Esophagus squamous epithelium (tissue), 4 donors: Measurements from ENCODE around the gene TREX2.

Source experiments
- POLR2A ChIP-seq, 4 donors: fragments of 450-650 bp; IDR thresholded peaks; one replicate each; pipeline ENCODE4 v1.6.1; 2017; ENCODE audit warnings: antibody characterized with exemption in 4 of 4, mild to moderate bottlenecking in 4 of 4, moderate library complexity in 3 of 4
- TF ChIP-seq, protein P1 (sequence below), 6 experiments: fragments of 450-650 bp in 4 of 6; fragments of 200-600 bp in 2 of 6; sonication (generic) in 2 of 6; IDR thresholded peaks; one replicate each; pipeline ENCODE4 v1.5.1; 2016 to 2019; ENCODE audit warnings: antibody characterized with exemption in 6 of 6, mild to moderate bottlenecking in 4 of 6, moderate library complexity in 4 of 6

DNA sequence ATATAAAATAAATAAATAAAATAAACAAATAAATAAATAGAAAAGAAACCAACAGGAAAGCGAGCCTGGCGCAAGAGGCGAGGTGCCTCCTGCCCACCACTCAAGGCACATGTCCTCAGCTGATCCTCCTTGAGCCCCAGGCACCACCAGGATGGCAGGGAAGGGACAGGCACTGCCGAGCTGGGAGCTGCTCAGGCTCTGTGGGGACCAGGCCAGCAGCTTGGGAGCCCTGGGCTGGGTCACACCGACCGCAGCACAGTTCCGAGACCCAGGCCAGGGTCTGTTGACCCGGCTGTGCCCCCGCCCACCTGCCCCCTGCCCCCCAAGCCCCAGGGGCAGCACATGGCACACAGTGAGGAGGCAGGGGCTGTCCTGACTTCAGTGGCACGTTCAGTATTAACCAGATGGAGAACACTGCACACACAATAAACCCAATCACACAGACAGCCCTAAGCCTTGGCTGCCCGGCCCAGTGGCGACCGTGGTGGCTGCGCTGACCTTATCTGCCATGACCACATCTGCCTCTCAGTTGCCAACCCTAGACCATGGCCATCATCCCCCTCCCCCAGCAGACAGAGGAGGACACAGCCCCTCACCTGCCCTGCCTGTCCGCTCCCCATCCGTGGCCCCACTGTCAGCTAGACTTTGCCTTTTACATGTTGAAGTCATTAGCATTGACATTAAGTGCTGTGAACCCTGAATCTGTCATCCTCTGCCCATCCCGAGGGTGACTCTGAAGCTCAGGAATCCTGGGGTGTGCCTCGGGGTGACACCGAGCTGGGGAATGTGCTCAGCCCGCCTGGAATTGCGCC lies 2.9 kb upstream of the TREX2 start:
- TF ChIP-seq POLR2A (IDR thresholded peaks at IDR 0.05): no peak
- TF ChIP-seq, protein P1, sequence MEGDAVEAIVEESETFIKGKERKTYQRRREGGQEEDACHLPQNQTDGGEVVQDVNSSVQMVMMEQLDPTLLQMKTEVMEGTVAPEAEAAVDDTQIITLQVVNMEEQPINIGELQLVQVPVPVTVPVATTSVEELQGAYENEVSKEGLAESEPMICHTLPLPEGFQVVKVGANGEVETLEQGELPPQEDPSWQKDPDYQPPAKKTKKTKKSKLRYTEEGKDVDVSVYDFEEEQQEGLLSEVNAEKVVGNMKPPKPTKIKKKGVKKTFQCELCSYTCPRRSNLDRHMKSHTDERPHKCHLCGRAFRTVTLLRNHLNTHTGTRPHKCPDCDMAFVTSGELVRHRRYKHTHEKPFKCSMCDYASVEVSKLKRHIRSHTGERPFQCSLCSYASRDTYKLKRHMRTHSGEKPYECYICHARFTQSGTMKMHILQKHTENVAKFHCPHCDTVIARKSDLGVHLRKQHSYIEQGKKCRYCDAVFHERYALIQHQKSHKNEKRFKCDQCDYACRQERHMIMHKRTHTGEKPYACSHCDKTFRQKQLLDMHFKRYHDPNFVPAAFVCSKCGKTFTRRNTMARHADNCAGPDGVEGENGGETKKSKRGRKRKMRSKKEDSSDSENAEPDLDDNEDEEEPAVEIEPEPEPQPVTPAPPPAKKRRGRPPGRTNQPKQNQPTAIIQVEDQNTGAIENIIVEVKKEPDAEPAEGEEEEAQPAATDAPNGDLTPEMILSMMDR (IDR thresholded peaks at IDR 0.05): no peak
